A673 (cell line): ENCODE data around the gene RBM45.

ENCODE experiments used
- CTCF ChIP-seq: fragments of 300-800, 200-600 bp; sonication (generic); conservative IDR thresholded peaks from 2 replicates; pipeline ENCODE4 v1.5.1; 2017; ENCODE audit warnings: low read depth, mild to moderate bottlenecking, antibody characterized with exemption, low read length, moderate library complexity, mixed read lengths
- EZH2 ChIP-seq: fragments of 200-600 bp; sonication (generic); IDR thresholded peaks from 2 replicates; pipeline ENCODE4 v1.6.1; 2017; ENCODE audit warnings: borderline replicate concordance, low read depth, mild to moderate bottlenecking, mixed read lengths, antibody characterized with exemption, low read length; ENCODE audit not compliant: poor library complexity, severe bottlenecking

GRCh38 chr2:178111743-178112142 lies 494 bp upstream of the RBM45 start:
- TF ChIP-seq CTCF: no peak
- no peak for TF ChIP-seq EZH2
